ENCODE measurements around the gene MYO7B. TPM values are rescaled to one million over a fixed set of nuclear protein-coding genes. Genes with fewer than 3 reads are reported as not detected.

MYO7B gene
- total and polyA plus RNA-seq, 9 of the 15 experiments (the other 6 are each of a cell fraction or from before 2014, with no cell fraction given), result 0.08 TPM; not detected in 8

GRCh38 chr2:127584516-127585033 is 49.1 kb downstream of the MYO7B start:
- H2AFZ ChIP-seq (ENCODE audit: low read depth, low read length), result no peak overlapping the region
- no peaks in the 10 kb centered on the region for H3K4me1 ChIP-seq (replicated peaks in 1 of 2; ENCODE audit: control insufficient read depth in 2 of 2, insufficient read depth in 2 of 2, low read length in 2 of 2)
- H3K27me3 ChIP-seq (ENCODE audit: control insufficient read depth in 2 of 2, insufficient read depth in 2 of 2, low read length in 2 of 2), result peaks cover 34 to 59% of the 10 kb centered on the region in 2 experiments
- ATAC-seq, result no peak
- in situ Hi-C loops (cut with MboI) (no loop called here), intact Hi-C loops (cut with micrococcal nuclease) (no loop called here)
- H3K27ac ChIP-seq (ENCODE audit: extremely low read depth, low read depth, low read length), result no peak overlapping the region
- no TSS peak for BruUV-seq (replicated peaks)
- TF ChIP-seq FOXA1 (IDR thresholded peaks at IDR 0.05; ENCODE audit: borderline replicate concordance), result no peak
- no peak for TF ChIP-seq ZSCAN29 (IDR thresholded peaks at IDR 0.05)
- TF ChIP-seq FOXM1 (IDR thresholded peaks at IDR 0.05; ENCODE audit: low read depth), result no peak
- no peak for TF ChIP-seq FOXM1 (CRISPR knock-in tag; IDR thresholded peaks at IDR 0.05; ENCODE audit: low read depth)
- no peak for TF ChIP-seq ZNF518B (CRISPR knock-in tag; IDR thresholded peaks at IDR 0.05)
- no peak for TF ChIP-seq ZFP36 (IDR thresholded peaks at IDR 0.05; ENCODE audit: low read depth, low read length, partially characterized antibody)
- no peak for TF ChIP-seq ZNF384 (IDR thresholded peaks at IDR 0.05; ENCODE audit: low read depth, low read length)
- no peak for TF ChIP-seq ETS1 (conservative IDR thresholded peaks at IDR 0.05; ENCODE audit: control insufficient read depth, low read depth, low read length)
- TF ChIP-seq HMG20A (CRISPR knock-in tag; conservative IDR thresholded peaks at IDR 0.05), result no peak
- no peak for TF ChIP-seq DNMT1 (IDR thresholded peaks at IDR 0.05)
- TF ChIP-seq ARHGAP35 (IDR thresholded peaks at IDR 0.05; ENCODE audit: partially characterized antibody), result no peak
- no peak for TF ChIP-seq GABPB1 (CRISPR knock-in tag; IDR thresholded peaks at IDR 0.05)
- TF ChIP-seq ID3 (CRISPR knock-in tag; IDR thresholded peaks at IDR 0.05), result no peak
- no peak for TF ChIP-seq ID3 (tag; IDR thresholded peaks at IDR 0.05)
- TF ChIP-seq ZNF121 (CRISPR knock-in tag; conservative IDR thresholded peaks at IDR 0.05), result no peak
- no peak for TF ChIP-seq PML (IDR thresholded peaks at IDR 0.05; ENCODE audit: low read length)
- no peak for TF ChIP-seq TCF15 (CRISPR knock-in tag; IDR thresholded peaks at IDR 0.05)
- no peak for TF ChIP-seq POLR2H (tag; IDR thresholded peaks at IDR 0.05; ENCODE audit: low read depth)
- TF ChIP-seq CEBPG (CRISPR knock-in tag; IDR thresholded peaks at IDR 0.05), result no peak
- TF ChIP-seq CEBPG (tag; conservative IDR thresholded peaks at IDR 0.05 in 1 of 2, IDR thresholded peaks at IDR 0.05 in 1 of 2), result no peak
- peaks cover 3% of the 10 kb centered on the region; the same call in 1 of the 2 replicates for H4K20me1 ChIP-seq (replicated peaks; ENCODE audit: control insufficient read depth, insufficient read depth, low read length)
- 18% methylated on average over 8 of the region's 8 CpGs for WGBS (ENCODE audit: insufficient coverage, low coverage, missing lambda C conversion rate)
- H3K4me2 ChIP-seq (ENCODE audit: insufficient read depth, low read length), result no peak overlapping the region
- CTCF ChIA-PET (ENCODE audit: low intra/inter-chr PET ratio), result no interaction called here
- peaks cover 5% of the 10 kb centered on the region for H3K9me1 ChIP-seq (ENCODE audit: control insufficient read depth, insufficient read depth, low read length)
- no peak for DNase-seq (ENCODE audit: extremely low read depth in 1 of 4, low spot score in 3 of 4)
- no peak overlapping the region for H3K9ac ChIP-seq (ENCODE audit: insufficient read depth in 1 of 2, low read depth in 2 of 2, low read length in 2 of 2)
- H3K9me3 ChIP-seq (replicated peaks; ENCODE audit: control insufficient read depth, insufficient read depth, low read depth, low read length), result no peaks in the 10 kb centered on the region
- no peaks in the 10 kb centered on the region for H3K36me3 ChIP-seq (ENCODE audit: control insufficient read depth, insufficient read depth, low read length)
- no peak for FAIRE-seq
- POLR2A ChIA-PET, result interaction anchor here (0.6 to 0.9 kb wide), 2 partner anchors 35 to 50 kb away, joined by 3 read pairs; no protein-coding TSS in a partner anchor
- no peak overlapping the region for H3K4me3 ChIP-seq
- H3K79me2 ChIP-seq (ENCODE audit: control insufficient read depth, insufficient read depth, low read length), result no peaks in the 10 kb centered on the region

Measured in K562 (cell line).